Bronchial epithelial cell (primary cell): ENCODE measurements around the gene THOC6. TPM values are rescaled to one million over a fixed set of nuclear protein-coding genes. Genes with fewer than 3 reads are reported as not detected.
"Not testable (repeated sequence)": the region's sequence is repeated elsewhere in the genome, so short reads cannot be mapped to it uniquely, and the experiment has no call there.

Experiments
- DNase-seq: peaks from one replicate; pipeline ENCODE4 v3.0.0-alpha.2; 2010; ENCODE audit warnings: low read depth
- FAIRE-seq: peaks from 2 replicates; lab custom pipeline; 2011; peaks lifted over from hg19 to GRCh38; lab: Jason Lieb, UNC
- H3K27me3 ChIP-seq: 2 replicates; pipeline ENCODE4 v1.5.1; 2011; ENCODE audit warnings: low read length; ENCODE audit not compliant: control insufficient read depth, insufficient read depth
- H3K36me3 ChIP-seq: 2 replicates; pipeline ENCODE4 v1.5.1; 2011; ENCODE audit warnings: low read length; ENCODE audit not compliant: control insufficient read depth, insufficient read depth
- H3K4me3 ChIP-seq: 2 replicates; pipeline ENCODE4 v1.5.1; 2011; ENCODE audit warnings: mild to moderate bottlenecking, low read depth, low read length, control low read depth
- CTCF ChIP-seq: IDR thresholded peaks from 2 replicates; pipeline ENCODE4 v1.5.1; 2011; ENCODE audit warnings: mild to moderate bottlenecking, moderate library complexity, low read length, control low read depth, inconsistent platforms; ENCODE audit not compliant: insufficient read depth, severe bottlenecking
- total RNA-seq: library from RNA; depleted of rRNA; stranded (reverse); fragments of >200 nt; gene quantifications from 2 replicates; pipeline ENCODE4 v1.2.1, GENCODE V29; 2014

THOC6 gene
- total RNA-seq, 1 donor from 2014 or later, result 28.4 TPM

- TF ChIP-seq CTCF, result no peak
- Histone ChIP-seq H3K27me3 (peaks cover 10% of the 10 kb centered on the region), H3K36me3 (no peaks in the 10 kb centered on the region), H3K4me3 (no peak overlapping the region)
- FAIRE-seq (no peak), DNase-seq (no peak)
These were observed 26.2 kb downstream of the THOC6 start for GRCh38 chr16:3049921-3050481.

GRCh38 chr16:3050487-3050886 is 26.7 kb downstream of the THOC6 start:
- no peak for TF ChIP-seq CTCF
- Histone ChIP-seq H3K4me3 (no peak overlapping the region), H3K27me3 (peaks cover 8% of the 10 kb centered on the region), H3K36me3 (no peaks in the 10 kb centered on the region)
- DNase-seq, result no peak
- FAIRE-seq, result no peak

GRCh38 chr16:3051009-3051408 is 27.2 kb downstream of the THOC6 start:
- H3K36me3 ChIP-seq, result no peaks in the 10 kb centered on the region
- FAIRE-seq (no peak), DNase-seq (no peak)
- peaks cover 8% of the 10 kb centered on the region for H3K27me3 ChIP-seq
- no peak overlapping the region for H3K4me3 ChIP-seq
- no peak for TF ChIP-seq CTCF

- Histone ChIP-seq H3K27me3 (peaks cover 8% of the 10 kb centered on the region), H3K36me3 (no peaks in the 10 kb centered on the region), H3K4me3 (no peak overlapping the region)
- TF ChIP-seq CTCF, result no peak
- DNase-seq (no peak), FAIRE-seq (no peak)
These were observed 27.7 kb downstream of the THOC6 start for GRCh38 chr16:3051494-3051893.

- peak; percentile 66 for FAIRE-seq
- not testable (repeated sequence) for DNase-seq, H3K27me3 ChIP-seq, H3K36me3 ChIP-seq, H3K4me3 ChIP-seq
These were observed 28.9 kb downstream of the THOC6 start for GRCh38 chr16:3052571-3053329.

- peak; percentile 86 for FAIRE-seq
- not testable (repeated sequence) for H3K36me3 ChIP-seq, H3K27me3 ChIP-seq, H3K4me3 ChIP-seq, DNase-seq
These were observed 29.5 kb downstream of the THOC6 start for GRCh38 chr16:3053330-3053710.
